ENCODE data around the gene PHYHD1.

PHYHD1 gene

GRCh38 chr9:128917151-128917849, 3.5 kb upstream of the PHYHD1 start:
- TF ChIP-seq CTCF (IDR thresholded peaks at IDR 0.05; ENCODE audit: insufficient read depth, low read length) (no peak), POLR2AphosphoS5 (IDR thresholded peaks at IDR 0.05; ENCODE audit: low read depth) (no peak), REST (IDR thresholded peaks at IDR 0.05; ENCODE audit: insufficient replicate concordance, low read depth) (no peak), SPI1 (IDR thresholded peaks at IDR 0.05; ENCODE audit: borderline replicate concordance, low read depth) (no peak), GABPA (IDR thresholded peaks at IDR 0.05; ENCODE audit: low read depth) (no peak)
- no peak overlapping the region for H3K4me3 ChIP-seq (replicated peaks; ENCODE audit: insufficient read depth, low read length)
- H3K27ac ChIP-seq (replicated peaks) = no peak overlapping the region
- no peak for DNase-seq (ENCODE audit: low read depth in 1 of 2, low spot score in 1 of 2)
- H3K27me3 ChIP-seq (ENCODE audit: insufficient read depth, poor library complexity, severe bottlenecking) = no peaks in the 10 kb centered on the region

GRCh38 chr9:128918921-128919320, 1.9 kb upstream of the PHYHD1 start:
- no peaks in the 10 kb centered on the region for H3K27me3 ChIP-seq (ENCODE audit: insufficient read depth, poor library complexity, severe bottlenecking)
- H3K27ac ChIP-seq (replicated peaks) = no peak overlapping the region
- no peak for DNase-seq (ENCODE audit: low read depth in 1 of 2, low spot score in 1 of 2)
- TF ChIP-seq CTCF (IDR thresholded peaks at IDR 0.05; ENCODE audit: insufficient read depth, low read length) (no peak), REST (IDR thresholded peaks at IDR 0.05; ENCODE audit: insufficient replicate concordance, low read depth) (no peak), SPI1 (IDR thresholded peaks at IDR 0.05; ENCODE audit: borderline replicate concordance, low read depth) (no peak), POLR2AphosphoS5 (IDR thresholded peaks at IDR 0.05; ENCODE audit: low read depth) (no peak), GABPA (IDR thresholded peaks at IDR 0.05; ENCODE audit: low read depth) (no peak)
- no peak overlapping the region for H3K4me3 ChIP-seq (replicated peaks; ENCODE audit: insufficient read depth, low read length)

GRCh38 chr9:128919402-128920089, 1.2 kb upstream of the PHYHD1 start:
- H3K27me3 ChIP-seq (ENCODE audit: insufficient read depth, poor library complexity, severe bottlenecking) = no peaks in the 10 kb centered on the region
- no peak overlapping the region for H3K27ac ChIP-seq (replicated peaks)

More at GRCh38 chr9:128919402-128920089, 1.2 kb upstream of the PHYHD1 start:
- no peak overlapping the region for H3K4me3 ChIP-seq (replicated peaks; ENCODE audit: insufficient read depth, low read length)
- DNase-seq (ENCODE audit: low read depth in 1 of 2, low spot score in 1 of 2) = no peak
- TF ChIP-seq SPI1 (IDR thresholded peaks at IDR 0.05; ENCODE audit: borderline replicate concordance, low read depth) (no peak), CTCF (IDR thresholded peaks at IDR 0.05; ENCODE audit: insufficient read depth, low read length) (no peak), REST (IDR thresholded peaks at IDR 0.05; ENCODE audit: insufficient replicate concordance, low read depth) (no peak), POLR2AphosphoS5 (IDR thresholded peaks at IDR 0.05; ENCODE audit: low read depth) (no peak)
